H1 (cell line): ENCODE results near the gene SPATA25. TPM values are rescaled to one million over a fixed set of nuclear protein-coding genes. Genes with fewer than 3 reads are reported as not detected.

Experiments used
- CTCF ChIA-PET: fragments of 300-600 bp; sonication (Branson Sonifier 250); formaldehyde crosslinking; loops from one replicate; lab custom pipeline; 2021; ENCODE audit not compliant: partially characterized antibody; lab: Charles Lee
- POLR2A ChIA-PET: fragments of 300-600 bp; sonication (Branson Sonifier 250); formaldehyde crosslinking; loops from one replicate; lab custom pipeline; 2021; ENCODE audit warnings: inconsistent platforms; ENCODE audit not compliant: partially characterized antibody; lab: Charles Lee
- DNase-seq, 2 experiments: peaks; one replicate each; pipeline versions ENCODE4 v3.0.0 to v3.0.0-alpha.2; 2010 to 2022; ENCODE audit warnings: low spot score in 2 of 2, low read depth in 1 of 2, mixed read lengths in 1 of 2
- FAIRE-seq: peaks from 2 replicates; lab custom pipeline; 2011; peaks lifted over from hg19 to GRCh38; lab: Jason Lieb, UNC
- H2AFZ ChIP-seq: 2 replicates; pipeline ENCODE4 v1.8.1; 2012; ENCODE audit warnings: low read length, inconsistent platforms
- H2AK5ac ChIP-seq: 2 replicates; pipeline ENCODE4 v1.6.1; 2013; ENCODE audit warnings: low read depth, low read length
- H2BK120ac ChIP-seq: replicated peaks from 2 replicates; pipeline ENCODE3; 2013; ENCODE audit warnings: low read depth, low read length, inconsistent platforms
- H2BK12ac ChIP-seq: 2 replicates; pipeline ENCODE4 v1.6.1; 2013; ENCODE audit warnings: low read depth, low read length
- H2BK15ac ChIP-seq: 2 replicates; pipeline ENCODE4 v1.6.1; 2013; ENCODE audit warnings: low read length
- H2BK20ac ChIP-seq: 2 replicates; pipeline ENCODE4 v1.6.1; 2013; ENCODE audit warnings: low read length
- H2BK5ac ChIP-seq: 2 replicates; pipeline ENCODE4 v1.6.1; 2013; ENCODE audit warnings: low read depth, low read length
- H3K14ac ChIP-seq: 2 replicates; pipeline ENCODE4 v1.6.1; 2013; ENCODE audit warnings: inconsistent platforms; ENCODE audit not compliant: insufficient read length
- H3K18ac ChIP-seq: 2 replicates; pipeline ENCODE4 v1.6.1; 2013; ENCODE audit warnings: low read length; ENCODE audit errors: extremely low read depth
- H3K23ac ChIP-seq: 2 replicates; pipeline ENCODE4 v1.6.1; 2013; ENCODE audit warnings: inconsistent platforms; ENCODE audit not compliant: insufficient read length
- H3K23me2 ChIP-seq: 2 replicates; pipeline ENCODE4 v1.6.1; 2013; ENCODE audit warnings: low read depth, low read length
- H3K27ac ChIP-seq: 2 replicates; pipeline ENCODE4 v1.6.1; 2011; ENCODE audit warnings: low read depth, low read length, inconsistent platforms
- H3K27me3 ChIP-seq, 4 experiments: replicated peaks in 1 of 4; 1 replicate in 1 of 4; 2 replicates in 3 of 4; pipeline versions ENCODE4 v1.6.1 to v1.8.1; 2011 to 2013; ENCODE audit warnings: low read length in 3 of 4, mild to moderate bottlenecking in 3 of 4, inconsistent platforms in 2 of 4, mixed read lengths in 2 of 4, moderate library complexity in 1 of 4; ENCODE audit not compliant: control insufficient read depth in 3 of 4, insufficient read depth in 3 of 4; ENCODE audit errors: extremely low read depth in 1 of 4
- H3K36me3 ChIP-seq, 4 experiments: 2 replicates each; pipeline versions ENCODE4 v1.6.1 to v1.8.1; 2011 to 2013; ENCODE audit warnings: mild to moderate bottlenecking in 4 of 4, low read length in 3 of 4, moderate library complexity in 2 of 4, control low read depth in 1 of 4, inconsistent platforms in 1 of 4; ENCODE audit not compliant: insufficient read depth in 4 of 4, control insufficient read depth in 2 of 4
- H3K4ac ChIP-seq: replicated peaks from 2 replicates; pipeline ENCODE3; 2013; ENCODE audit warnings: low read length, low read depth, mixed read lengths, inconsistent platforms; ENCODE audit not compliant: insufficient read length
- H3K4me1 ChIP-seq, 4 experiments: replicated peaks in 1 of 4; 1 replicate in 1 of 4; 2 replicates in 3 of 4; pipeline versions ENCODE4 v1.6.1 to v1.8.1; 2011 to 2013; ENCODE audit warnings: low read length in 3 of 4, inconsistent platforms in 2 of 4, mixed read lengths in 1 of 4; ENCODE audit not compliant: insufficient read depth in 4 of 4, control insufficient read depth in 3 of 4
- H3K4me2 ChIP-seq, 2 experiments: 2 replicates each; pipeline versions ENCODE4 v1.6.1 to v1.8.1; 2011 to 2013; ENCODE audit warnings: low read depth in 2 of 2, low read length in 2 of 2, control low read depth in 1 of 2, inconsistent platforms in 1 of 2, mild to moderate bottlenecking in 1 of 2; ENCODE audit not compliant: insufficient read depth in 1 of 2
- H3K4me3 ChIP-seq, 4 experiments: fragments of 200-600, 300-600 bp in 1 of 4; sonication (generic), shearing (Covaris generic), sonication (Bioruptor Twin) in 1 of 4; 2 replicates each; pipeline versions ENCODE4 v1.5.1 to v1.8.1; 2011 to 2016; ENCODE audit warnings: low read length in 4 of 4, low read depth in 3 of 4, control low read depth in 2 of 4, inconsistent platforms in 2 of 4, mild to moderate bottlenecking in 2 of 4, mixed read lengths in 1 of 4, moderate library complexity in 1 of 4; ENCODE audit not compliant: insufficient read depth in 2 of 4; ENCODE audit errors: extremely low read depth in 1 of 4
- H3K56ac ChIP-seq: replicated peaks from 2 replicates; pipeline ENCODE3; 2013; ENCODE audit warnings: low read depth, mild to moderate bottlenecking, mixed read lengths, low read length, inconsistent platforms; ENCODE audit not compliant: insufficient read length
- H3K79me1 ChIP-seq: 2 replicates; pipeline ENCODE4 v1.6.1; 2013; ENCODE audit warnings: low read depth, low read length, control low read depth
- H3K79me2 ChIP-seq, 2 experiments: 2 replicates each; pipeline versions ENCODE4 v1.6.1 to v1.8.1; 2012 to 2013; ENCODE audit warnings: low read length in 2 of 2, mild to moderate bottlenecking in 2 of 2, inconsistent platforms in 1 of 2; ENCODE audit not compliant: insufficient read depth in 2 of 2, control insufficient read depth in 1 of 2
- H3K9ac ChIP-seq, 4 experiments: replicated peaks in 1 of 4; 1 replicate in 1 of 4; 2 replicates in 3 of 4; pipeline versions ENCODE4 v1.6.1 to v1.8.1; 2011 to 2013; ENCODE audit warnings: low read depth in 3 of 4, low read length in 3 of 4, control low read depth in 2 of 4, mild to moderate bottlenecking in 2 of 4, moderate library complexity in 2 of 4, inconsistent platforms in 1 of 4; ENCODE audit errors: extremely low read depth in 1 of 4
- H3K9me3 ChIP-seq, 2 experiments: 2 replicates each; pipeline versions ENCODE4 v1.6.1 to v1.8.1; 2012 to 2013; ENCODE audit warnings: mild to moderate bottlenecking in 2 of 2, moderate library complexity in 2 of 2, control low read depth in 1 of 2, inconsistent platforms in 1 of 2, low read depth in 1 of 2, low read length in 1 of 2, mixed read lengths in 1 of 2; ENCODE audit not compliant: insufficient read depth in 2 of 2
- H4K20me1 ChIP-seq, 2 experiments: replicated peaks in 1 of 2; 2 replicates each; pipeline versions ENCODE3 to v1.8.1; 2011 to 2013; ENCODE audit warnings: inconsistent platforms in 2 of 2, low read length in 2 of 2, mild to moderate bottlenecking in 1 of 2; ENCODE audit not compliant: insufficient read depth in 2 of 2, control insufficient read depth in 1 of 2
- H4K5ac ChIP-seq: 2 replicates; pipeline ENCODE4 v1.6.1; 2013; ENCODE audit warnings: low read length, low read depth, mixed read lengths, inconsistent platforms; ENCODE audit not compliant: insufficient read length
- H4K8ac ChIP-seq: 2 replicates; pipeline ENCODE4 v1.8.0; 2013; ENCODE audit warnings: mild to moderate bottlenecking, moderate library complexity, low read length, inconsistent platforms; ENCODE audit not compliant: insufficient read depth; ENCODE audit errors: extremely low read depth
- H4K91ac ChIP-seq: replicated peaks from 2 replicates; pipeline ENCODE3; 2013; ENCODE audit warnings: low read length, mixed read lengths, inconsistent platforms; ENCODE audit not compliant: insufficient read length
- JUND ChIP-seq: IDR thresholded peaks from 2 replicates; pipeline ENCODE4 v1.6.1; 2011; ENCODE audit warnings: mild to moderate bottlenecking, improper control_type of control experiment, low read length
- RAD21 ChIP-seq, 2 experiments: IDR thresholded peaks in 1 of 2; conservative IDR thresholded peaks in 1 of 2; 2 replicates each; pipeline ENCODE4 v1.6.1; 2011; ENCODE audit warnings: low read depth in 2 of 2, low read length in 2 of 2, improper control_type of control experiment in 1 of 2, inconsistent platforms in 1 of 2, mild to moderate bottlenecking in 1 of 2, moderate library complexity in 1 of 2
- WGBS, 2 experiments: shearing (Covaris generic) in 1 of 2; methylation state at CpG; one replicate each; pipeline versions ENCODE4 v1.1.6 to v1.1.7; 2013 to 2015; ENCODE audit warnings: low lambda C conversion rate in 2 of 2, mixed read lengths in 2 of 2, inconsistent platforms in 1 of 2, low coverage in 1 of 2, missing lambda C conversion rate in 1 of 2; ENCODE audit not compliant: insufficient replicate concordance in 2 of 2, insufficient coverage in 1 of 2, insufficient read length in 1 of 2; ENCODE audit errors: extremely low coverage in 1 of 2, missing lambda C conversion rate in 1 of 2; 5-methylcytosine and 5-hydroxymethylcytosine counted together
- polyA plus RNA-seq, 7 experiments: library from polyadenylated mRNA; depleted of rRNA in 3 of 7; stranded (reverse) in 5 of 7; unstranded in 2 of 7; fragments of >200 nt in 5 of 7; fragments of 200-250 nt in 2 of 7; gene quantifications; 1 replicate in 5 of 7; 2 replicates in 1 of 7; 4 replicates in 1 of 7; pipeline versions ENCODE4 v1.2.1 to v1.2.3, GENCODE V29; 2011 to 2013; ENCODE audit warnings: missing spikeins in 2 of 7, mixed read lengths in 2 of 7
- total RNA-seq: library from RNA; stranded (reverse); fragmentation: NEBNext Ultra II Directional; extraction: Animal tissue kit (Norgen Biotek cat#: 25700); gene quantifications from 2 replicates; pipeline ENCODE4 v1.2.1, GENCODE V29; 2021

Gene SPATA25
- total and polyA plus RNA-seq, 2 of the 8 experiments (the other 6 are each of a cell fraction or from before 2014, with no cell fraction given), result 2.0 to 3.0 TPM

DNA sequence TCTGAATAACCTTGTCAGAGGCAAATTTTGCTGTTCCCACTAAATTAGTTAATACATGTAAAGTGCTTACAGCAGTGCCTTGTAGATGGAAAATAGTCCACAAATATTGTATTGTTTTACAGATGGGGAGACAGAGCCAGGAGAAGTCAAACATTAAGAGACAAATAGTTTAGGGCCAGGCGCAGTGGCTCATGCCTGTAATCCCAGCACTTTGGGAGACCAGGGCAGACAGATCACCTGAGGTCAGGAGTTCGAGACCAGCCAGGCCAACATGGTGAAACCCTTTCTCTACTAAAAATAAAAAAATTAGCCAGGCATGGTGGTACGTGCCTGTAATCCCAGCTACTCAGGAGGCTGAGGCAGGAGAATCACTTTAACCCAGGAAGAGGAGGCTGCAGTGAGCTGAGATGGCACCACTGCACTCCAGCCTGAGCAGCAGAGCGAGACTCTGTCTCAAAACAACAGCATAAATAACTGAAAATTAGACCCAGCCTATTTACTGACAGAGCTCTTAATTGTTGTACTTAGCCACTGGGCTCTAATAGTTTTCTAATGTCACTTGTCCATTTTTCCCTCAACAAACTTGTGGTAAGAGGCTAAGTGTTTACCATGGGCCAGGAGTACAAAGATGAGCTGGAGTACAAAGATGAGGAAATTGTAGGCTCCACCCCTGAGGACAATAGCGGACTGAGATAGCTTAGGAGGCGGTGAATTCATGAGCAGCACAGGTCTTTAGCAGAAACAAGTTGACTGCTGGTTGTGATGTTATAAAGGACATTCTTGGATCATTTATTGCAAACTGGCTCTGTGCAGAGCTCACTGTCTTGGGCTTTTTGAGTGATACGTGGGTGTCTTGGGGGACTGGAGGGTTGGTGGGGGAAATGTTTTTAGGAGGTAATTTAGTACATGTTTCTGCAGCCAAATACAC is 23.6 kb downstream of the SPATA25 start:
- ChIA-PET CTCF (interaction anchor here (0.5 to 1.5 kb wide), 3 partner anchors 26 to 31 kb away, joined by 3 to 5 read pairs (median 3); no protein-coding TSS in a partner anchor), POLR2A (interaction anchor here (0.6 to 1.7 kb wide), 7 partner anchors 11 to 118 kb away, joined by 3 to 6 read pairs (median 4); partner anchors contain the start of gene ZSWIM1)
- Histone ChIP-seq H3K27ac (no peak overlapping the region), H4K5ac (no peak overlapping the region), H2BK120ac (no peak overlapping the region), H3K9me3 (no peaks in the 10 kb centered on the region), H4K8ac (no peak overlapping the region), H3K4me2 (no peak overlapping the region), H3K4me1 (peaks cover 0 to 6% (median 0%) of the 10 kb centered on the region in 4 experiments; a peak in 2 of 7 replicates), H4K91ac (no peak overlapping the region), H2BK5ac (no peak overlapping the region), H2BK15ac (no peak overlapping the region), H3K79me2 (peaks cover 0 to 3% of the 10 kb centered on the region in 2 experiments; a peak in 1 of 4 replicates), H3K23ac (no peak overlapping the region), H2BK12ac (no peak overlapping the region), H3K23me2 (no peaks in the 10 kb centered on the region), H3K4ac (no peak overlapping the region), H3K79me1 (no peaks in the 10 kb centered on the region), H3K36me3 (no peaks in the 10 kb centered on the region; a peak in 1 of 8 replicates), H2AK5ac (no peak overlapping the region), H3K18ac (no peak overlapping the region), H2AFZ (no peak overlapping the region), H3K14ac (no peak overlapping the region), H2BK20ac (no peak overlapping the region), H4K20me1 (no peaks in the 10 kb centered on the region), H3K4me3 (no peak overlapping the region), H3K9ac (no peak overlapping the region), H3K56ac (no peak overlapping the region), H3K27me3 (no peaks in the 10 kb centered on the region)
- no peak for DNase-seq
- WGBS, 2 experiments, result 85% methylated on average over 7 of the region's 7 CpGs; no CpG with 5 or more reads in 1 of the 2 experiments
- no peak for FAIRE-seq
- no peak for TF ChIP-seq JUND
- no peak for TF ChIP-seq RAD21 (IDR thresholded peaks at IDR 0.05 in 1 of 2, conservative IDR thresholded peaks at IDR 0.05 in 1 of 2; ENCODE audit: low read depth in 2 of 2, low read length in 2 of 2)
